Epithelial cell of proximal tubule (primary cell): ENCODE measurements around the gene SLC17A3. TPM values are rescaled to one million over a fixed set of nuclear protein-coding genes. Genes with fewer than 3 reads are reported as not detected.

ENCODE experiments used
- DNase-seq: peaks from one replicate; pipeline ENCODE4 v3.0.0-alpha.2; 2011; ENCODE audit warnings: low read depth
- H3K4me3 ChIP-seq: 2 replicates; pipeline ENCODE4 v1.5.1; 2011; ENCODE audit warnings: low read depth, mild to moderate bottlenecking, low read length
- CTCF ChIP-seq: conservative IDR thresholded peaks from 2 replicates; pipeline ENCODE4 v1.5.1; 2012; ENCODE audit warnings: low read depth, mild to moderate bottlenecking, low read length
- total RNA-seq: library from RNA; depleted of rRNA; stranded (reverse); fragments of >200 nt; gene quantifications from 2 replicates; pipeline ENCODE4 v1.2.3, GENCODE V29; 2015

The SLC17A3 gene
- total RNA-seq, 1 donor from 2014 or later = not detected

- DNase-seq = no peak
- no peak overlapping the region for H3K4me3 ChIP-seq
- no peak for TF ChIP-seq CTCF
These were observed 72.6 kb downstream of the SLC17A3 start for GRCh38 chr6:25801436-25801835.

Other genes starting within 250 kb of the SLC17A3 start
- not detected in 2 replicates for gene SCGN, start 222.0 kb downstream of the SLC17A3 start, total RNA-seq
- not detected in 2 replicates for gene SLC17A4, start 119.5 kb downstream of the SLC17A3 start, total RNA-seq
- gene SLC17A1, start 42.2 kb downstream of the SLC17A3 start, total RNA-seq = not detected in 2 replicates
- not detected in 2 replicates for gene SLC17A2, start 56.4 kb upstream of the SLC17A3 start, total RNA-seq
- 3.0 and 4.2 TPM in 2 replicates for gene TRIM38, start 88.6 kb upstream of the SLC17A3 start, total RNA-seq
- 5.1 and 5.3 TPM in 2 replicates for gene HFE, start 213.2 kb upstream of the SLC17A3 start, total RNA-seq